Esophagus (tissue), 2 donors: ENCODE data around the gene MEGF10. TPM values are rescaled to one million over a fixed set of nuclear protein-coding genes. Genes with fewer than 3 reads are reported as not detected.

Source experiments
- H3K27ac ChIP-seq, 2 donors: one replicate each; pipeline ENCODE4 v1.5.1; 2013; ENCODE audit warnings: low read depth in 2 of 2, mild to moderate bottlenecking in 2 of 2, inconsistent platforms in 1 of 2, low read length in 1 of 2, moderate library complexity in 1 of 2
- H3K27me3 ChIP-seq, 2 donors: one replicate each; pipeline ENCODE4 v1.6.1; 2013; ENCODE audit warnings: low read length in 2 of 2, control low read depth in 1 of 2, mild to moderate bottlenecking in 1 of 2; ENCODE audit not compliant: insufficient read depth in 2 of 2, control insufficient read depth in 1 of 2
- H3K36me3 ChIP-seq, 2 donors: one replicate each; pipeline ENCODE4 v1.6.1; 2013; ENCODE audit warnings: low read length in 1 of 2; ENCODE audit not compliant: control insufficient read depth in 2 of 2, insufficient read depth in 2 of 2
- H3K4me1 ChIP-seq, 2 donors: one replicate each; pipeline ENCODE4 v1.6.1; 2013; ENCODE audit warnings: low read length in 1 of 2; ENCODE audit not compliant: control insufficient read depth in 2 of 2, insufficient read depth in 2 of 2
- H3K4me3 ChIP-seq, 2 donors: one replicate each; pipeline ENCODE4 v1.5.1; 2013; ENCODE audit warnings: low read length in 2 of 2, mild to moderate bottlenecking in 2 of 2, low read depth in 1 of 2, moderate library complexity in 1 of 2
- H3K9me3 ChIP-seq, 2 donors: one replicate each; pipeline ENCODE4 v1.6.1; 2013; ENCODE audit warnings: mild to moderate bottlenecking in 2 of 2, low read depth in 1 of 2, low read length in 1 of 2, moderate library complexity in 1 of 2; ENCODE audit not compliant: control insufficient read depth in 2 of 2, insufficient read depth in 1 of 2
- WGBS, 2 donors: extraction: QIAGEN DNeasy Blood & Tissue Kit; methylation state at CpG; one replicate each; pipeline ENCODE4 v1.1.7; 2013; 5-methylcytosine and 5-hydroxymethylcytosine counted together
- polyA plus RNA-seq, 2 donors: library from polyadenylated mRNA; stranded (reverse); fragments of 200-250 nt; gene quantifications; one replicate each; pipeline ENCODE4 v1.2.3, GENCODE V29; 2013
- donor health status: healthy with polysubstance abuse.
- donor health status: Bipolar disorder and iron deficiency.

MEGF10 gene
- polyA plus RNA-seq, 2 donors: 0.02 TPM

GRCh38 chr5:127320032-127320965 lies 29.7 kb downstream of the MEGF10 start:
- no peak overlapping the region for H3K4me3 ChIP-seq
- no peaks in the 10 kb centered on the region for H3K9me3 ChIP-seq
- 51 to 61% methylated on average over 5 of the region's 5 CpGs for WGBS, 2 donors
- H3K27ac ChIP-seq: no peak overlapping the region
- no peaks in the 10 kb centered on the region for H3K36me3 ChIP-seq
- no peaks in the 10 kb centered on the region for H3K4me1 ChIP-seq
- H3K27me3 ChIP-seq: no peaks in the 10 kb centered on the region

- no peaks in the 10 kb centered on the region for H3K27me3 ChIP-seq
- H3K27ac ChIP-seq: no peak overlapping the region
- no peak overlapping the region for H3K4me3 ChIP-seq
- H3K4me1 ChIP-seq: no peaks in the 10 kb centered on the region
- 83 to 89% methylated on average over 2 of the region's 2 CpGs for WGBS, 2 donors
- H3K9me3 ChIP-seq: no peaks in the 10 kb centered on the region
- H3K36me3 ChIP-seq: no peaks in the 10 kb centered on the region
Measured at GRCh38 chr5:127321465-127321864, 30.9 kb downstream of the MEGF10 start.

GRCh38 chr5:127322403-127322802 lies 31.8 kb downstream of the MEGF10 start:
- H3K27me3 ChIP-seq: no peaks in the 10 kb centered on the region
- no peaks in the 10 kb centered on the region for H3K4me1 ChIP-seq
- H3K36me3 ChIP-seq: no peaks in the 10 kb centered on the region
- 51 to 61% methylated on average over 1 of the region's 1 CpG for WGBS, 2 donors
- no peak overlapping the region for H3K27ac ChIP-seq
- H3K9me3 ChIP-seq: no peaks in the 10 kb centered on the region
- H3K4me3 ChIP-seq: no peak overlapping the region

DNA sequence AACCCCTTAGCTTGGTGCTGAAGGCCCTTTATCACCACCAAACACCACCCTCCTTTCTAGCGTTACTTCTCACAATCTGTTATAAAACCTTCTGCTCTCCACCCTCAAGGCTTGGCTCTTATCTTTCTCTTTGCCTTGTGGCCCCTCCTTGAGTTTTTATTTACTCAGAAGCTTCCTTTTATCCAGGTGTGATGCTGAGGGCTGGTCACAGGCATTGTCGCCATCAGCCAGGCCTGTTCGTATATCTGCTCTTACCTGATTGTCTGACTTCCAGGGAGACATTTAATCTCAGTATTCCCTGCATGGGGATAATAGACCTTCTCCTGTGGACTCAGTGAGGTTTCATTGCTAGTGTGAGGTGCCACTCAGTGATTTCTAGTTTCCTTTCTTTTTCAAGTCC lies 34.2 kb downstream of the MEGF10 start:
- WGBS, 2 donors: 90 to 93% methylated on average over 3 of the region's 3 CpGs
- H3K27ac ChIP-seq: no peak overlapping the region
- H3K4me1 ChIP-seq: no peaks in the 10 kb centered on the region
- no peak overlapping the region for H3K4me3 ChIP-seq
- H3K9me3 ChIP-seq: no peaks in the 10 kb centered on the region
- H3K36me3 ChIP-seq: no peaks in the 10 kb centered on the region
- H3K27me3 ChIP-seq: no peaks in the 10 kb centered on the region

- Histone ChIP-seq H3K27me3 (no peaks in the 10 kb centered on the region), H3K36me3 (no peaks in the 10 kb centered on the region), H3K4me1 (no peaks in the 10 kb centered on the region), H3K4me3 (no peak overlapping the region), H3K27ac (no peak overlapping the region), H3K9me3 (no peaks in the 10 kb centered on the region)
- 69 to 72% methylated on average over 4 of the region's 4 CpGs for WGBS, 2 donors
Measured at GRCh38 chr5:127326431-127326830, 35.8 kb downstream of the MEGF10 start.

- Histone ChIP-seq H3K27ac (no peak overlapping the region), H3K4me3 (no peak overlapping the region), H3K4me1 (no peaks in the 10 kb centered on the region), H3K9me3 (no peaks in the 10 kb centered on the region), H3K27me3 (no peaks in the 10 kb centered on the region), H3K36me3 (no peaks in the 10 kb centered on the region)
- 60 to 64% methylated on average over 1 of the region's 1 CpG for WGBS, 2 donors
Measured at GRCh38 chr5:127326976-127327755, 36.6 kb downstream of the MEGF10 start.

DNA sequence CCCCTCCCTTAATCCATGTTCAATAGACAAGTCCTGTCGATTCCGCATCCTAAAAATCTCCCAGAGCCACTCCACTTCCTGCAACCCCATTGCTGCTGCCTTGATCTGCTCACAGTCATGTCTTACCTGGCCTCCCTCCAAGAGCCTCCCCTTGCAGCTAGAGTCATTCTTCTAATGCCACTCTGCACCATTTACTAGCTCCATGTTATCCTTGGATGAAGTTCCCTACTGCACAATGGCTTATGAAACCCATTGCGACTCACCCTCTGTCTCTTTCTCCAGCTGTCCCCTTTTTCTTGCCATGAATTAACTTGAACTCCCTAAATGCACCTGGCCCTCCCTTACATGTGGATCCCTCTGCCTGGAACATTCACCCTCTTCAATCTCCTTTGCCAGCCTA lies 39.5 kb downstream of the MEGF10 start:
- WGBS, 2 donors: 87 to 89% methylated on average over 3 of the region's 3 CpGs
- no peaks in the 10 kb centered on the region for H3K27me3 ChIP-seq
- no peaks in the 10 kb centered on the region for H3K4me1 ChIP-seq
- H3K36me3 ChIP-seq: no peaks in the 10 kb centered on the region
- H3K4me3 ChIP-seq: no peak overlapping the region
- H3K9me3 ChIP-seq: no peaks in the 10 kb centered on the region
- H3K27ac ChIP-seq: no peak overlapping the region

DNA sequence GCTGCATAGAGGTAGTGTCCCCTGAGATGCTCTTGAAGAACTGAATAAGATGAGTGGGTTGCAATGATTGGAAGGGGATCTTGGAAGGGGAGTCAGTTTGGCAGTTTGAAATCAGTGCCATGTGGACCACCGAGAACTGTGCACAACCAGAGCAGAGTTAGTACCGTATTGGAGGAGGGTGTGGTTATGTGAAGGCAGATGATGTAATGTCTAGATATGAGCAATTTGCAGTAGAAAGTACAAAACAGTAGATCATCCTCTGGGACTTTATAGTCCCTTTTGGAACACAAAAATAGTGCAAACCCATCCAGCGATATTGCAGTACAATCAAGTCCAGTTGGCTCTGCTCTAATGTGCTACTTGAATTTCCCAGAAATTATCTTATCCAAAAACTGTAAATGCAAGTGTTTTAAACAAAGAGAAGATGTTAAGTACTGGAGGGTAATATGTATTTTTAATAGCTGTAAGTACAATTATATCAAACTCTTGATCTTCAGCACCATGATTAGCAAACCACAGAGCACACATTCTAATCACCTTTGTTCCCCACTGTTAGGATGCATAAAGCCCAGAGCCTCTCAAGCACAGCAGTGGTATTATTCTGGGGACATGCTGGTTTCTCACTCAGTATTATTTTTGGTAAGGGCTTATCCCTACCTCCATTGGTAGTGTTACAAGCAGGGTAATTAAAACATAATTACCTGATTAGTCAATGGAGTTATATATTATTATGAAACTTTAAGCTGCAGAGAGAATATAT lies 41.5 kb downstream of the MEGF10 start:
- no peaks in the 10 kb centered on the region for H3K4me1 ChIP-seq
- no peaks in the 10 kb centered on the region for H3K27me3 ChIP-seq
- WGBS, 2 donors: 81 to 83% methylated on average over 3 of the region's 3 CpGs
- no peak overlapping the region for H3K4me3 ChIP-seq
- H3K27ac ChIP-seq: no peak overlapping the region
- H3K36me3 ChIP-seq: no peaks in the 10 kb centered on the region
- H3K9me3 ChIP-seq: no peaks in the 10 kb centered on the region

DNA sequence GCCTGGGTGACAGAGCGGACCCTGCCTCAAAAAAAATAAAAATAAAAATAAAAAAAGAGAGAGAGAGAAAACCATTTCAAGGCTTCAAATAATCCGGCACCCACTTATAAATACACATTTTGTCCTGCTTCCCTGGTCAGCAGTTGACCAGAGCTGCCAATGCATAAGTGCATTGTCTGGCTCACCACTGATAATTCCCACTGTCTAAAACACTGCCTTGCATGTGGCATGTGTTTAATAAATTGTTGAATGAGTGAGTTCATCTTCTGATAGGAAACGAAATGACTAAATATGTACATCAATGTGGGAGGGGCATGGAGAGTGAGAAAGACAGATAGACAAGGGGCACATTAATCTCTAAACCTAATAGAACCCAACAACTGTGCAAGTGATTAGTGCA lies 42.9 kb downstream of the MEGF10 start:
- no peaks in the 10 kb centered on the region for H3K4me1 ChIP-seq
- WGBS, 2 donors: 74 to 81% methylated on average over 3 of the region's 3 CpGs

More for the DNA sequence above, 42.9 kb downstream of the MEGF10 start:
- Histone ChIP-seq H3K36me3 (no peaks in the 10 kb centered on the region), H3K27ac (no peak overlapping the region), H3K9me3 (no peaks in the 10 kb centered on the region), H3K4me3 (no peak overlapping the region), H3K27me3 (no peaks in the 10 kb centered on the region)
